ENCODE measurements around the gene DBR1. TPM values are rescaled to one million over a fixed set of nuclear protein-coding genes. Genes with fewer than 3 reads are reported as not detected.

DBR1 gene, protein sequence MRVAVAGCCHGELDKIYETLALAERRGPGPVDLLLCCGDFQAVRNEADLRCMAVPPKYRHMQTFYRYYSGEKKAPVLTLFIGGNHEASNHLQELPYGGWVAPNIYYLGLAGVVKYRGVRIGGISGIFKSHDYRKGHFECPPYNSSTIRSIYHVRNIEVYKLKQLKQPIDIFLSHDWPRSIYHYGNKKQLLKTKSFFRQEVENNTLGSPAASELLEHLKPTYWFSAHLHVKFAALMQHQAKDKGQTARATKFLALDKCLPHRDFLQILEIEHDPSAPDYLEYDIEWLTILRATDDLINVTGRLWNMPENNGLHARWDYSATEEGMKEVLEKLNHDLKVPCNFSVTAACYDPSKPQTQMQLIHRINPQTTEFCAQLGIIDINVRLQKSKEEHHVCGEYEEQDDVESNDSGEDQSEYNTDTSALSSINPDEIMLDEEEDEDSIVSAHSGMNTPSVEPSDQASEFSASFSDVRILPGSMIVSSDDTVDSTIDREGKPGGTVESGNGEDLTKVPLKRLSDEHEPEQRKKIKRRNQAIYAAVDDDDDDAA
- total RNA-seq = 15.0 and 19.4 TPM in 2 replicates

DNA sequence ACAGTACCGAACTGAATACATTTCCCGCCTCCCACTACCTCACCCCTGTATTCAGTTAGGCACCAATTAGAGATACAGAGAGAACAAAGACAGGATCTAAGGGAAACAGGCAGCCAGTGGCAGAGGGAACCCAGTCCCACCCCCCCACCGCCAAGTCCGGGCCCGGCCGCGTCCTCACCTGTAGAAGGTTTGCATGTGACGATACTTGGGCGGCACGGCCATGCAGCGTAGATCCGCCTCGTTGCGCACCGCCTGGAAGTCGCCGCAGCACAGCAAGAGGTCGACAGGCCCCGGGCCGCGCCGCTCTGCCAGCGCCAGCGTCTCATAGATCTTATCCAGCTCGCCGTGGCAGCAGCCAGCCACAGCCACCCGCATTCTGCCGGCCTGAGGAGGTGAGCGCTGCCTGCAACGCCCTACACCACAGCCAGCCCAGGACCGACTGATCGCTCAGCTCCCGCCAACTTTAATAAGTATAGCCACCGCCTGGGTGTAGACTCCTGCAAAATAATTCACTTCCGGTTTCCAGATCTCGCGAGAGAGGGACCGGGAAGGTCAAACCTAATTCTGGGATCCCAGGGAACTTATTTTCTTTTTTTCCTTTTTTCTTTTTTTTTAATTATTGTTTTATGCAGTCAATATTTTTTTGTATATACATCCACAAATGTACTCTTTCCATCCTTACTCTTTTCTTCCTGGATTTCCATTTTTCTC, at the start of gene DBR1:
DBR1 (minus strand) TSS at position 501 of the 711 bp plus-strand sequence; CDS start at position 375, 126 bp downstream.

GRCh38 chr3:138187296-138188012, 12.7 kb upstream of the DBR1 start, which contains the start of gene ARMC8:
TSS of gene ARMC8 (plus strand) at chr3:138187301. CDS start at chr3:138187555, 254 bp downstream.

DNA sequence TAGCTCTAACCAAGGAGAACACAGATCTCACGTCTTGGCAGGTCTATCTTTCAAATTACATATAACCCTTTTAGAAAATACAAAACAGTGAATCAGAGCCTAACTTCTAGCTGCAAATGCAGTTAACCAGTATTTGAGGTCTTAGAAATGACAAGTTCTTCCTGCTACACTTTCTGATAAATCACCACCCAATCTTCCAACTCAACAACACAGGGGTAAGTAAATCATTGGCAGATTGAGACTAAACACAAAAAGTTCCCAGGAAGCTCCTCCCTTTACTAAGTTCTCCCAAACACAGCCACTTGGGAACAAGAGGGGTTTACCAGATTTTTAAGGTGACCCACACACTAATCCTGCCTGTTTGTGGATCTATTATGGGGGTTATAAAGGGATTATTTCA, 42.5 kb downstream of the DBR1 start, which contains the start of gene A4GNT:
A4GNT (minus strand) TSS at position 152 of the 400 bp plus-strand sequence. CDS start 1,134 bp downstream, outside the sequence.

GRCh38 chr3:138114988-138115971, 59.4 kb downstream of the DBR1 start, which contains the start of gene DZIP1L:
TSS of gene DZIP1L (minus strand) at chr3:138115608. CDS start at chr3:138103971, 11,637 bp downstream.

Other genes starting within 250 kb of the DBR1 start
- gene CLDN18, start 164.8 kb downstream of the DBR1 start, total RNA-seq = not detected in 2 replicates
- gene DZIP1L, start 59.3 kb downstream of the DBR1 start, total RNA-seq = 5.9 and 15.2 TPM in 2 replicates
- not detected in 2 replicates for gene A4GNT, start 42.5 kb downstream of the DBR1 start, total RNA-seq
- gene ARMC8, start 12.4 kb upstream of the DBR1 start, total RNA-seq = 38.1 and 55.7 TPM in 2 replicates
- gene NME9, start 154.9 kb upstream of the DBR1 start, total RNA-seq = 0.27 TPM in 1 of 2 replicates, not detected in the other
- gene MRAS, start 173.7 kb upstream of the DBR1 start, total RNA-seq = 7.0 and 21.6 TPM in 2 replicates

Data from endothelial cell of coronary artery (primary cell).